Measurements from ENCODE around the gene ZNF692. TPM values are rescaled to one million over a fixed set of nuclear protein-coding genes. Genes with fewer than 3 reads are reported as not detected.
"Not testable (repeated sequence)": the region's sequence is repeated elsewhere in the genome, so short reads cannot be mapped to it uniquely, and the experiment has no call there.

Gene ZNF692
- total RNA-seq, 1 donor from 2014 or later, result 26.8 TPM

- Mint-ChIP-seq H3K9me3 (ENCODE audit: unreplicated experiment) (no peaks in the 10 kb centered on the region), H3K27me3 (ENCODE audit: unreplicated experiment) (peaks cover 5% of the 10 kb centered on the region), H3K4me3 (ENCODE audit: unreplicated experiment) (no peak overlapping the region), H3K4me1 (ENCODE audit: unreplicated experiment) (peaks cover 20% of the 10 kb centered on the region), H3K36me3 (ENCODE audit: low read depth, unreplicated experiment) (no peaks in the 10 kb centered on the region), H3K27ac (ENCODE audit: unreplicated experiment) (no peak overlapping the region)
- TF ChIP-seq CTCF (IDR thresholded peaks at IDR 0.05; ENCODE audit: unreplicated experiment), result no peak
- DNase-seq (ENCODE audit: low spot score), result no peak
Observed at GRCh38 chr1:248894837-248895236, 36.0 kb upstream of the ZNF692 start.

- Mint-ChIP-seq H3K4me1 (ENCODE audit: unreplicated experiment) (peaks cover 22% of the 10 kb centered on the region), H3K36me3 (ENCODE audit: low read depth, unreplicated experiment) (no peaks in the 10 kb centered on the region), H3K4me3 (ENCODE audit: unreplicated experiment) (no peak overlapping the region), H3K9me3 (ENCODE audit: unreplicated experiment) (no peaks in the 10 kb centered on the region), H3K27ac (ENCODE audit: unreplicated experiment) (no peak overlapping the region), H3K27me3 (ENCODE audit: unreplicated experiment) (peaks cover 7% of the 10 kb centered on the region)
- DNase-seq (ENCODE audit: low spot score), result no peak
- TF ChIP-seq CTCF (IDR thresholded peaks at IDR 0.05; ENCODE audit: unreplicated experiment), result no peak
Observed at GRCh38 chr1:248892590-248892989, 33.7 kb upstream of the ZNF692 start.

- Mint-ChIP-seq H3K4me3 (ENCODE audit: unreplicated experiment) (no peak overlapping the region), H3K9me3 (ENCODE audit: unreplicated experiment) (no peaks in the 10 kb centered on the region), H3K36me3 (ENCODE audit: low read depth, unreplicated experiment) (no peaks in the 10 kb centered on the region), H3K27ac (ENCODE audit: unreplicated experiment) (no peak overlapping the region), H3K27me3 (ENCODE audit: unreplicated experiment) (peaks cover 5% of the 10 kb centered on the region), H3K4me1 (ENCODE audit: unreplicated experiment) (peaks cover 16% of the 10 kb centered on the region)
- DNase-seq (ENCODE audit: low spot score), result no peak
- TF ChIP-seq CTCF (IDR thresholded peaks at IDR 0.05; ENCODE audit: unreplicated experiment), result no peak
Observed at GRCh38 chr1:248891758-248892157, 32.9 kb upstream of the ZNF692 start.

- TF ChIP-seq CTCF (IDR thresholded peaks at IDR 0.05; ENCODE audit: unreplicated experiment), result no peak
- Mint-ChIP-seq H3K27me3 (ENCODE audit: unreplicated experiment) (peaks cover 3% of the 10 kb centered on the region), H3K36me3 (ENCODE audit: low read depth, unreplicated experiment) (no peaks in the 10 kb centered on the region), H3K9me3 (ENCODE audit: unreplicated experiment) (no peaks in the 10 kb centered on the region), H3K27ac (ENCODE audit: unreplicated experiment) (peak overlapping the region; percentile 19), H3K4me3 (ENCODE audit: unreplicated experiment) (no peak overlapping the region), H3K4me1 (ENCODE audit: unreplicated experiment) (peaks cover 22% of the 10 kb centered on the region)
- no peak for DNase-seq (ENCODE audit: low spot score)
Observed at GRCh38 chr1:248890549-248891498, 31.9 kb upstream of the ZNF692 start.

GRCh38 chr1:248889914-248890243 lies 31.0 kb upstream of the ZNF692 start:
- not testable (repeated sequence) for DNase-seq (ENCODE audit: low spot score); H3K36me3 Mint-ChIP-seq (ENCODE audit: low read depth, unreplicated experiment); H3K4me3 Mint-ChIP-seq (ENCODE audit: unreplicated experiment); H3K27me3 Mint-ChIP-seq (ENCODE audit: unreplicated experiment); H3K9me3 Mint-ChIP-seq (ENCODE audit: unreplicated experiment)
- H3K27ac Mint-ChIP-seq (ENCODE audit: unreplicated experiment), result peak overlapping the region; percentile 19
- peaks cover 29% of the 10 kb centered on the region for H3K4me1 Mint-ChIP-seq (ENCODE audit: unreplicated experiment)

Data from endothelial cell (in vitro differentiated cells).